ENCODE results near the gene PLAAT5. TPM values are rescaled to one million over a fixed set of nuclear protein-coding genes. Genes with fewer than 3 reads are reported as not detected.

The PLAAT5 gene
- total RNA-seq, 1 experiment from 2014 or later, result not detected

DNA sequence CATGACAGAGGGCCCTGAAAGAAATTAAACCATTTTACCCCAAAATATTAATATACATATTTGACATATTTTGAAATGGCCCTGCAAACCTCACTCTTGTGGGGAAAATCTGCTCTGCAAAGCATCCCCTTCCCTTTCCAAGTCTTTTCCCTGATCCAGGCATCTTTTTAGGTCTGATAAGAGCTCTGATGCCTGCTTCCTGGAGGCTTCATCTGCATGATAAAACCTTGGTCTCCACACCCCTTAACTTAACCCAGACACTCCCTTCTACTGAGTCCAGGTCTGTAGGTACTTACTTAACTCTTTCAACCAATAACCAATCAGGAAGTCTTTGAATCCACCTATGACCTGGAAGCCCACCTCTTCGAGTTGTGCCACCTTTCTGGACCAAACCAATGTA, 13.1 kb upstream of the PLAAT5 start:
- Histone ChIP-seq H3K4me3 (replicated peaks in 1 of 2; ENCODE audit: low read depth in 1 of 2, low read length in 2 of 2) (no peak overlapping the region), H3K27ac (ENCODE audit: low read depth, low read length) (no peak overlapping the region), H4K20me1 (ENCODE audit: insufficient read depth) (no peaks in the 10 kb centered on the region), H3K9me2 (ENCODE audit: insufficient read depth) (no peaks in the 10 kb centered on the region), H2AFZ (ENCODE audit: low read depth, low read length, poor library complexity, severe bottlenecking) (no peak overlapping the region), H3K4me2 (ENCODE audit: low read length) (no peak overlapping the region), H3K36me3 (ENCODE audit: control insufficient read depth in 1 of 2, insufficient read depth in 2 of 2, low read length in 2 of 2) (no peaks in the 10 kb centered on the region), H3K4me1 (ENCODE audit: control insufficient read depth in 1 of 2, insufficient read depth in 2 of 2, low read length in 2 of 2) (no peaks in the 10 kb centered on the region), H3K9me3 (ENCODE audit: control insufficient read depth in 1 of 2, insufficient read depth in 1 of 2, low read depth in 1 of 2, low read length in 2 of 2) (peaks cover 10% of the 10 kb centered on the region in 2 experiments; a peak in 2 of 4 replicates), H3K9ac (ENCODE audit: low read length) (no peak overlapping the region), H3K79me2 (ENCODE audit: insufficient read depth, low read length) (no peaks in the 10 kb centered on the region), H3K27me3 (ENCODE audit: insufficient read depth, low read length) (no peaks in the 10 kb centered on the region)
- ChIA-PET CTCF (no interaction called here), POLR2A (no interaction called here), RAD21 (ENCODE audit: low non-redundant PET in 1 of 2, low total read pairs in 2 of 2, uncharacterized antibody in 2 of 2, unreplicated experiment in 2 of 2) (no interaction called here)
- no peak for TF ChIP-seq FOSL1 (IDR thresholded peaks at IDR 0.05; ENCODE audit: low read depth)
- TF ChIP-seq, protein P1, sequence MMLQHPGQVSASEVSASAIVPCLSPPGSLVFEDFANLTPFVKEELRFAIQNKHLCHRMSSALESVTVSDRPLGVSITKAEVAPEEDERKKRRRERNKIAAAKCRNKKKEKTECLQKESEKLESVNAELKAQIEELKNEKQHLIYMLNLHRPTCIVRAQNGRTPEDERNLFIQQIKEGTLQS (IDR thresholded peaks at IDR 0.05), result no peak
- no peak for TF ChIP-seq CBX3 (IDR thresholded peaks at IDR 0.05; ENCODE audit: low read depth)
- TF ChIP-seq SIN3A (IDR thresholded peaks at IDR 0.05; ENCODE audit: low read depth), result no peak
- TF ChIP-seq TCF7L2 (IDR thresholded peaks at IDR 0.05; ENCODE audit: borderline replicate concordance, extremely low read depth, insufficient read depth, insufficient read length), result no peak
- TF ChIP-seq, protein P2, sequence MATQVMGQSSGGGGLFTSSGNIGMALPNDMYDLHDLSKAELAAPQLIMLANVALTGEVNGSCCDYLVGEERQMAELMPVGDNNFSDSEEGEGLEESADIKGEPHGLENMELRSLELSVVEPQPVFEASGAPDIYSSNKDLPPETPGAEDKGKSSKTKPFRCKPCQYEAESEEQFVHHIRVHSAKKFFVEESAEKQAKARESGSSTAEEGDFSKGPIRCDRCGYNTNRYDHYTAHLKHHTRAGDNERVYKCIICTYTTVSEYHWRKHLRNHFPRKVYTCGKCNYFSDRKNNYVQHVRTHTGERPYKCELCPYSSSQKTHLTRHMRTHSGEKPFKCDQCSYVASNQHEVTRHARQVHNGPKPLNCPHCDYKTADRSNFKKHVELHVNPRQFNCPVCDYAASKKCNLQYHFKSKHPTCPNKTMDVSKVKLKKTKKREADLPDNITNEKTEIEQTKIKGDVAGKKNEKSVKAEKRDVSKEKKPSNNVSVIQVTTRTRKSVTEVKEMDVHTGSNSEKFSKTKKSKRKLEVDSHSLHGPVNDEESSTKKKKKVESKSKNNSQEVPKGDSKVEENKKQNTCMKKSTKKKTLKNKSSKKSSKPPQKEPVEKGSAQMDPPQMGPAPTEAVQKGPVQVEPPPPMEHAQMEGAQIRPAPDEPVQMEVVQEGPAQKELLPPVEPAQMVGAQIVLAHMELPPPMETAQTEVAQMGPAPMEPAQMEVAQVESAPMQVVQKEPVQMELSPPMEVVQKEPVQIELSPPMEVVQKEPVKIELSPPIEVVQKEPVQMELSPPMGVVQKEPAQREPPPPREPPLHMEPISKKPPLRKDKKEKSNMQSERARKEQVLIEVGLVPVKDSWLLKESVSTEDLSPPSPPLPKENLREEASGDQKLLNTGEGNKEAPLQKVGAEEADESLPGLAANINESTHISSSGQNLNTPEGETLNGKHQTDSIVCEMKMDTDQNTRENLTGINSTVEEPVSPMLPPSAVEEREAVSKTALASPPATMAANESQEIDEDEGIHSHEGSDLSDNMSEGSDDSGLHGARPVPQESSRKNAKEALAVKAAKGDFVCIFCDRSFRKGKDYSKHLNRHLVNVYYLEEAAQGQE (IDR thresholded peaks at IDR 0.05; ENCODE audit: low read depth), result no peak
- no peak for TF ChIP-seq ZFX (IDR thresholded peaks at IDR 0.05)
- TF ChIP-seq, protein P3, sequence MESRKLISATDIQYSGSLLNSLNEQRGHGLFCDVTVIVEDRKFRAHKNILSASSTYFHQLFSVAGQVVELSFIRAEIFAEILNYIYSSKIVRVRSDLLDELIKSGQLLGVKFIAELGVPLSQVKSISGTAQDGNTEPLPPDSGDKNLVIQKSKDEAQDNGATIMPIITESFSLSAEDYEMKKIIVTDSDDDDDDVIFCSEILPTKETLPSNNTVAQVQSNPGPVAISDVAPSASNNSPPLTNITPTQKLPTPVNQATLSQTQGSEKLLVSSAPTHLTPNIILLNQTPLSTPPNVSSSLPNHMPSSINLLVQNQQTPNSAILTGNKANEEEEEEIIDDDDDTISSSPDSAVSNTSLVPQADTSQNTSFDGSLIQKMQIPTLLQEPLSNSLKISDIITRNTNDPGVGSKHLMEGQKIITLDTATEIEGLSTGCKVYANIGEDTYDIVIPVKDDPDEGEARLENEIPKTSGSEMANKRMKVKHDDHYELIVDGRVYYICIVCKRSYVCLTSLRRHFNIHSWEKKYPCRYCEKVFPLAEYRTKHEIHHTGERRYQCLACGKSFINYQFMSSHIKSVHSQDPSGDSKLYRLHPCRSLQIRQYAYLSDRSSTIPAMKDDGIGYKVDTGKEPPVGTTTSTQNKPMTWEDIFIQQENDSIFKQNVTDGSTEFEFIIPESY (IDR thresholded peaks at IDR 0.05; ENCODE audit: extremely low read depth, insufficient replicate concordance, low read length), result no peak
- BruUV-seq (replicated peaks), result no TSS peak
- intact Hi-C loops (cut with micrococcal nuclease), result loop anchor here (10.0 kb wide), 1 partner anchor 1211 kb away; no protein-coding TSS in a partner anchor
- ATAC-seq, result no peak
- DNase-seq (ENCODE audit: low read depth, low spot score), result no peak

Measured in HCT116 (cell line).